ENCODE data around the gene ANKDD1A. TPM values are rescaled to one million over a fixed set of nuclear protein-coding genes. Genes with fewer than 3 reads are reported as not detected.

The ANKDD1A gene
- total and polyA plus RNA-seq, 7 donors, result 0.60 to 9.4 (median 6.2) TPM; not detected in 1

DNA sequence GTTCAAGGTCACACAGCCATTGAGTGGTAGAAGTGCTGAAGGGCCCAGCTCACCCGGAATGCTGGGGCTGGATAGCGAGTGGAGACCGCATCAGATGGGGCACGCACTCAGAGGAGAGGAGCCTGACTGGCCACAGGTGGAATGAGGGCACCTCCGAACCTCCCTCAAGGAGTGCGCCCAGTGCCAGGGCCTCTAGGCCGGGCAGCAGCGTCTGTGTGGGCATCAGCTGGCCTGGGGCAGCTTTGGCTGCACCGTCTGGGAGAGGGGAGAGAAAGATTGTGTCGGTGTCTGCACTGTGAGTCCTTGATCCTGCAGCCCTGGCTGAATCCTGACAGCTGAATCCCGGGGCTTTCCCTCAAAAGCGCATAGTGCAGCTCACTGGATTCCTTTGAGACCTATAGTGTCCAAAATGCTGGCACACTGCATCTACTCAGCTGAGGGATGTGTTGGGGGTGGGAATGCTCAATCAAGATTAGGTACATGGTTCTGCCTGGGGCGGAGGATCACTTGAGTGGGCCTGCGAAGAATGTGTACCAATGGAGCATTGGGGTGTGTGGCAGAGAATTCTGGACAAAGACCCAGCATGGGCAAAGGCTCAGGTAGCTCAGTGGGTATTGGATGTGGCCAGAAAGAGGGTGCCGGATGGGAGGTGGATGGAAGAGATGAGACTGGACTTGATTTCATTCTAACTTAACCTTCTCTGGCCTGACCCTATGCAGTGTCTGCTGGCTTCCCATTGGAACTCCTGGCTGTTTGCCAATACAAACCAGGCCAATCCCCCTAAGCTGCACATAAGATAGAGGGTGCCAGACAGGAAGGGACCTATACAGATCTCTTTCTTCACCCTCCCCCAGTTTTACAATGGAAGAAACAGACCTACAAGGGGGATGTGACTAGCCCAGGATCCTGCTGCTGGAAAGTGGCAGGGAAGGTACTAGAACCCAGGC, 950 bp downstream of the ANKDD1A start:
- peak overlapping the region in 2 of 4 donors; percentile 60 to 64 for H3K27ac ChIP-seq
- DNase-seq, result no peak
- no peaks in the 10 kb centered on the region for H3K27me3 ChIP-seq
- TF ChIP-seq, protein P1, sequence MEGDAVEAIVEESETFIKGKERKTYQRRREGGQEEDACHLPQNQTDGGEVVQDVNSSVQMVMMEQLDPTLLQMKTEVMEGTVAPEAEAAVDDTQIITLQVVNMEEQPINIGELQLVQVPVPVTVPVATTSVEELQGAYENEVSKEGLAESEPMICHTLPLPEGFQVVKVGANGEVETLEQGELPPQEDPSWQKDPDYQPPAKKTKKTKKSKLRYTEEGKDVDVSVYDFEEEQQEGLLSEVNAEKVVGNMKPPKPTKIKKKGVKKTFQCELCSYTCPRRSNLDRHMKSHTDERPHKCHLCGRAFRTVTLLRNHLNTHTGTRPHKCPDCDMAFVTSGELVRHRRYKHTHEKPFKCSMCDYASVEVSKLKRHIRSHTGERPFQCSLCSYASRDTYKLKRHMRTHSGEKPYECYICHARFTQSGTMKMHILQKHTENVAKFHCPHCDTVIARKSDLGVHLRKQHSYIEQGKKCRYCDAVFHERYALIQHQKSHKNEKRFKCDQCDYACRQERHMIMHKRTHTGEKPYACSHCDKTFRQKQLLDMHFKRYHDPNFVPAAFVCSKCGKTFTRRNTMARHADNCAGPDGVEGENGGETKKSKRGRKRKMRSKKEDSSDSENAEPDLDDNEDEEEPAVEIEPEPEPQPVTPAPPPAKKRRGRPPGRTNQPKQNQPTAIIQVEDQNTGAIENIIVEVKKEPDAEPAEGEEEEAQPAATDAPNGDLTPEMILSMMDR (IDR thresholded peaks at IDR 0.05), result no peak
- TF ChIP-seq POLR2AphosphoS5 (IDR thresholded peaks at IDR 0.05), result no peak
- no peak for TF ChIP-seq POLR2A (IDR thresholded peaks at IDR 0.05)
- TF ChIP-seq EP300 (IDR thresholded peaks at IDR 0.05), result no peak
- intact Hi-C loops (cut with DNase I), result no loop called here
- peaks cover 0 to 17% (median 14%) of the 10 kb centered on the region in 4 donors for H3K4me1 ChIP-seq
- H3K36me3 ChIP-seq, result no peaks in the 10 kb centered on the region
- peak overlapping the region; percentile 26 to 61 (median 56) for H3K4me3 ChIP-seq
- H3K9me3 ChIP-seq, result no peaks in the 10 kb centered on the region
- 88 to 91% methylated on average over 15 of the region's 15 CpGs for WGBS, 2 donors

DNA sequence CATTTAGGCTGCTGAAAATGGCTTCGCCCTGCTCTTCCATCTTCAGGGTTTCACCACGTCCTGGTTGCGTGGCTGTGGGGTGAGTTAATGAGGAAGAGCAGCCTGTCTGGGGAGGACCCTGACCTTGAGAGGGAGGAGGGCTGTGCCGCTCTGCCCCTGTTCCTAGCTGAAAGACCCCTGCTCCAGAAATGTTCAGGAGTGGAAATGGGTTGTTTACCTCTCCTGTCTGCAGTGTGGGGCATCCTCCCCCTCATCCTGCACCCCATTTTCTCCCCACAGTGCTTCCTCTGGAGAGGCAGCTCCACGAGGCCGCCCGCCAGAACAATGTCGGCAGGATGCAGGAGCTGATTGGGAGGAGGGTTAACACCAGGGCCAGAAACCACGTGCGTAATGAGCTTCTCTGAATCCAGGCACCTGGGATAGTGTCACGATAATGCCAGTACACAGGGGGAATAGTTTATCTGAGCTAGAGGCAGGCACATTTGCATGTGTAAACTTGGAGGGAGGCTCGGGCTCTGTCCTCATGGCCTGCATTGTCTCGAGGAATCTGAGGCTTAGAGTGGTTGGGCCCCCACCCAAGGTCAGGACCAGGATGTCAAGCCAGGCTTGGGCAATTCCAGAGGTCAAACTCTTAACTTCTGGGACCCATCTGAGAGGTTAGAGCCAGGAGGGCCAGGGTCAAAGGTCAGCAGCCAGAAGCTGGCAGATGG, 4.0 kb downstream of the ANKDD1A start:
- no peaks in the 10 kb centered on the region for H3K27me3 ChIP-seq
- no peaks in the 10 kb centered on the region for H3K36me3 ChIP-seq
- no peak for DNase-seq
- H3K4me3 ChIP-seq, result no peak overlapping the region
- no peaks in the 10 kb centered on the region for H3K9me3 ChIP-seq
- TF ChIP-seq POLR2AphosphoS5 (IDR thresholded peaks at IDR 0.05) (no peak), POLR2A (IDR thresholded peaks at IDR 0.05) (no peak)
- TF ChIP-seq, protein P1 (IDR thresholded peaks at IDR 0.05), result no peak
- H3K27ac ChIP-seq, result no peak overlapping the region
- intact Hi-C loops (cut with DNase I), result no loop called here
- 65% methylated on average over 13 of the region's 13 CpGs for WGBS, 2 donors
- H3K4me1 ChIP-seq, result peaks cover 0 to 17% (median 14%) of the 10 kb centered on the region in 4 donors

DNA sequence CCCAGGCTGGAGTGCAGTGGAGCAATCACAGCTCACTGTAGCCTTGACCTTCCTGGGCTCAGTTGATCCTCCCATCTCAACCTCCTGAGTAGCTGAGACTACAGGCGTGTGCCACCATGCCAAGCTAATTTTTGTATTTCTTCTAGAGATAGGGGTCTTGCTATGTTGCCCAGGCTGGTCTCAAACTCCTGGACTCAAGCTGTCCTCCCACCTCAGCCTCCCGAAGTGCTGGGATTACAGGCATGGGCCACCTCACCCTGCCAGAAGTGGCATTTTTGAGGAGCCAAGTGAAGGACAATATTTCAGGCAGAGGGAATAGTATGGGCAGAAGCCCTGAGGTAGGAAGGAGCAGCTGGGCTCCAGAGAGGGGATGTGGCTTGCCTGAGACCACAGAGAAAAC, 4.7 kb downstream of the ANKDD1A start:
- 93 to 95% methylated on average over 2 of the region's 2 CpGs for WGBS, 2 donors
- H3K27ac ChIP-seq, result no peak overlapping the region
- no peaks in the 10 kb centered on the region for H3K27me3 ChIP-seq
- no peaks in the 10 kb centered on the region for H3K36me3 ChIP-seq
- no peak for DNase-seq
- no peaks in the 10 kb centered on the region for H3K9me3 ChIP-seq
- intact Hi-C loops (cut with DNase I), result no loop called here
- TF ChIP-seq, protein P1 (IDR thresholded peaks at IDR 0.05), result no peak
- TF ChIP-seq EP300 (IDR thresholded peaks at IDR 0.05) (no peak), POLR2A (IDR thresholded peaks at IDR 0.05) (no peak), POLR2AphosphoS5 (IDR thresholded peaks at IDR 0.05) (no peak)
- H3K4me3 ChIP-seq, result no peak overlapping the region
- peaks cover 0 to 12% (median 7%) of the 10 kb centered on the region in 4 donors for H3K4me1 ChIP-seq

DNA sequence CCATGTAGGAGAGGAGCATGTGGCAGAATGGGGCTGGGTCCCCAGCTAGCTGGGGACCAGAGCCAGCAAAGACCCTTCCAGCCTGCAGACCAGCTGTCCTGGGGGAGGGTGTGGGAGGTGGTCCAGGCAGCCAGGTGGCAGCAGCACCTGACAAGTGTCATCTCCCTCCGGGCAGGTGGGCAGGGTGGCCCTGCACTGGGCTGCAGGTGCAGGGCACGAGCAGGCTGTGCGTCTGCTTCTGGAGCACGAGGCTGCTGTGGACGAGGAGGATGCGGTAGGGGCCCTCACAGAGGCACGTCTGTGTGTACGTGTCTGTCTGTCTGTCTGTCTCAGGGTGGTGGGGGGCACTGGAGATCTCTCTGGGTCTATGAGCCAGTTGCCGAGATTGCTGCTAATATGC, 5.5 kb downstream of the ANKDD1A start:
- no peak overlapping the region for H3K27ac ChIP-seq
- whole genome bisulfite sequencing, 2 donors, result 88 to 90% methylated on average over 9 of the region's 9 CpGs
- no peak for DNase-seq
- no peak overlapping the region for H3K4me3 ChIP-seq
- intact Hi-C loops (cut with DNase I), result no loop called here
- peaks cover 0 to 8% (median 3%) of the 10 kb centered on the region in 4 donors for H3K4me1 ChIP-seq
- TF ChIP-seq, protein P1 (IDR thresholded peaks at IDR 0.05), result no peak
- no peak for TF ChIP-seq EP300 (IDR thresholded peaks at IDR 0.05)
- no peak for TF ChIP-seq POLR2AphosphoS5 (IDR thresholded peaks at IDR 0.05)
- no peak for TF ChIP-seq POLR2A (IDR thresholded peaks at IDR 0.05)
- H3K9me3 ChIP-seq, result no peaks in the 10 kb centered on the region
- no peaks in the 10 kb centered on the region for H3K36me3 ChIP-seq
- H3K27me3 ChIP-seq, result no peaks in the 10 kb centered on the region
